Activated B cell treated with CpG ODN at 0.5 μM for 24 hours (primary cell): ENCODE data around the gene SLAMF1. TPM values are rescaled to one million over a fixed set of nuclear protein-coding genes. Genes with fewer than 3 reads are reported as not detected.

ENCODE experiments used
- ATAC-seq: fragments of 200-7000 bp; cut with Tn5 transposase; one replicate; pipeline ENCODE4 v1.10.0; 2021; ENCODE audit warnings: low read depth, mild to moderate bottlenecking, moderate library complexity
- CTCF ChIA-PET: fragments of 350-600 bp; sonication (Branson Sonifier 250); formaldehyde crosslinking; loops from one replicate; lab custom pipeline; 2021; ENCODE audit warnings: antibody characterized with exemption; lab: Charles Lee
- POLR2A ChIA-PET: fragments of 350-600 bp; sonication (Branson Sonifier 250); formaldehyde crosslinking; loops from one replicate; lab custom pipeline; 2021; ENCODE audit warnings: antibody characterized with exemption; lab: Charles Lee
- DNase-seq: peaks from one replicate; pipeline ENCODE4 v3.0.0; 2022
- H3K27ac Mint-ChIP-seq: one replicate; pipeline ENCODE4 v1.8.0; 2020; ENCODE audit warnings: mixed read lengths
- H3K27me3 Mint-ChIP-seq: one replicate; pipeline ENCODE4 v1.8.0; 2021; ENCODE audit warnings: mixed read lengths
- H3K36me3 Mint-ChIP-seq: one replicate; pipeline ENCODE4 v1.8.0; 2021; ENCODE audit warnings: low read depth, mixed read lengths
- H3K4me1 Mint-ChIP-seq: one replicate; pipeline ENCODE4 v1.8.0; 2021; ENCODE audit warnings: mixed read lengths
- H3K4me3 Mint-ChIP-seq: one replicate; pipeline ENCODE4 v1.8.0; 2020; ENCODE audit warnings: mild to moderate bottlenecking, mixed read lengths
- H3K9me3 Mint-ChIP-seq: one replicate; pipeline ENCODE4 v1.8.0; 2020; ENCODE audit warnings: mixed read lengths
- intact Hi-C: fragments of 100-400 bp; cut with micrococcal nuclease; formaldehyde crosslinking; loops from one replicate; pipeline ENCODE4 v1.15.1; 2024
- total RNA-seq: library from RNA; stranded (reverse); gene quantifications from 2 replicates; pipeline ENCODE4 v1.2.3, GENCODE V29; 2022
- TF ChIP-seq, protein P1 (sequence below): fragments of 200-600 bp; IDR thresholded peaks from one replicate; pipeline ENCODE4 v1.8.0; 2022; ENCODE audit warnings: antibody characterized with exemption, mild to moderate bottlenecking

SLAMF1 gene
- total RNA-seq, 1 donor from 2014 or later: 91.7 TPM

DNA sequence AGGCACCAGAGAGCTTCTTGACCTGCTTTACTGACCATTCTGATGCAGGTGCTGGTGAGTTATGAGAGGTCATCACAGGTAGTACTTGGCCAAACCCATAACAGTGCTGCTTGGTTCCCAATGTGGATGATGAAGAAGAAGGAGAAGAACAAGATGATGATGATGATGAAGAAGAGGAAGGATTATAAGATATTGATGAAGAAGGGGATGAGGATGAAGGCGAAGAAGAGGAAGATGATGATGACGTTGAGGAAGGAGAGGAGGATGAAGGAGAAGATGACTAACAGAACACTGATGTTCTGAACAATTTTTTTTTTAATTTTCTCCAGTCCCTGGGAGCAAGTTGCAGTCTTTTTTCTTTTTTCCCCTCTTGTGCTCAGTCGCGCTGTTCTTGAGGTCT is 23.9 kb upstream of the SLAMF1 start:
- Mint-ChIP-seq H3K9me3 (no peaks in the 10 kb centered on the region), H3K27me3 (no peaks in the 10 kb centered on the region), H3K36me3 (peaks cover 10% of the 10 kb centered on the region), H3K27ac (no peak overlapping the region), H3K4me3 (no peak overlapping the region), H3K4me1 (peaks cover 36% of the 10 kb centered on the region)
- ATAC-seq (no peak), DNase-seq (no peak)
- ChIA-PET CTCF (no interaction called here), POLR2A (no interaction called here)
- intact Hi-C loops: no loop called here
- TF ChIP-seq, protein P1, sequence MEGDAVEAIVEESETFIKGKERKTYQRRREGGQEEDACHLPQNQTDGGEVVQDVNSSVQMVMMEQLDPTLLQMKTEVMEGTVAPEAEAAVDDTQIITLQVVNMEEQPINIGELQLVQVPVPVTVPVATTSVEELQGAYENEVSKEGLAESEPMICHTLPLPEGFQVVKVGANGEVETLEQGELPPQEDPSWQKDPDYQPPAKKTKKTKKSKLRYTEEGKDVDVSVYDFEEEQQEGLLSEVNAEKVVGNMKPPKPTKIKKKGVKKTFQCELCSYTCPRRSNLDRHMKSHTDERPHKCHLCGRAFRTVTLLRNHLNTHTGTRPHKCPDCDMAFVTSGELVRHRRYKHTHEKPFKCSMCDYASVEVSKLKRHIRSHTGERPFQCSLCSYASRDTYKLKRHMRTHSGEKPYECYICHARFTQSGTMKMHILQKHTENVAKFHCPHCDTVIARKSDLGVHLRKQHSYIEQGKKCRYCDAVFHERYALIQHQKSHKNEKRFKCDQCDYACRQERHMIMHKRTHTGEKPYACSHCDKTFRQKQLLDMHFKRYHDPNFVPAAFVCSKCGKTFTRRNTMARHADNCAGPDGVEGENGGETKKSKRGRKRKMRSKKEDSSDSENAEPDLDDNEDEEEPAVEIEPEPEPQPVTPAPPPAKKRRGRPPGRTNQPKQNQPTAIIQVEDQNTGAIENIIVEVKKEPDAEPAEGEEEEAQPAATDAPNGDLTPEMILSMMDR: no peak

GRCh38 chr1:160669802-160670201 is 23.0 kb upstream of the SLAMF1 start:
- Mint-ChIP-seq H3K4me3 (no peak overlapping the region), H3K9me3 (no peaks in the 10 kb centered on the region), H3K27ac (no peak overlapping the region), H3K27me3 (no peaks in the 10 kb centered on the region), H3K4me1 (peaks cover 45% of the 10 kb centered on the region), H3K36me3 (peaks cover 10% of the 10 kb centered on the region)
- no peak for ATAC-seq
- intact Hi-C loops: no loop called here
- ChIA-PET POLR2A (interaction anchor here (0.6 kb wide), 1 partner anchor 29 kb away, joined by 9 read pairs; no protein-coding TSS in a partner anchor), CTCF (no interaction called here)
- DNase-seq: no peak
- TF ChIP-seq, protein P1: no peak

- ATAC-seq (no peak), DNase-seq (no peak)
- Mint-ChIP-seq H3K36me3 (peaks cover 10% of the 10 kb centered on the region), H3K9me3 (no peaks in the 10 kb centered on the region), H3K4me1 (peaks cover 50% of the 10 kb centered on the region), H3K4me3 (no peak overlapping the region), H3K27me3 (no peaks in the 10 kb centered on the region), H3K27ac (no peak overlapping the region)
- ChIA-PET POLR2A (interaction anchor here (1.3 kb wide), 1 partner anchor 22 kb away, joined by 4 read pairs; the partner anchor contains the start of gene SLAMF1), CTCF (no interaction called here)
- intact Hi-C loops: no loop called here
- TF ChIP-seq, protein P1: no peak
Observed at GRCh38 chr1:160669276-160669675, 22.4 kb upstream of the SLAMF1 start.

DNA sequence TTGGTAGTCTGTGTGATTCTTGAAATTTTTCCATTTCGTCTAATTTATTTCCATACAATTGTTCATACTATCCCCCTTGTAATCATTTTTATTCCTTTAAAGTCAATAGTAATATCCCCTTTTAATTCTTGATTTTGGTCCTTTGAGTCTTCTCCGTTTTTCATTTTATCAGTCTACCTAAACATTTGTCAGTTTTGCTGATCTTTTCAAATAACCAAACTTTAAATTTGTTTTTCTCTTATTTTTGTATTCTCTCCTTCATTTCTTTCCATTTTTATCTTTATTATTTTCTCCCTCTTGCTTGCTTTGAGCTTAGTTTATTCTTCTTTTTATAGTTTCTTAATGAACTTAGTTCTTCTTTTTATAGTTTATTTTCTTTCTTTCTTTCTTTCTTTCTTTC is 21.1 kb upstream of the SLAMF1 start:
- ChIA-PET POLR2A (interaction anchor here (1.3 kb wide), 1 partner anchor 21 kb away, joined by 4 read pairs; the partner anchor contains the start of gene SLAMF1), CTCF (interaction anchor here (0.8 kb wide), 1 partner anchor 16 kb away, joined by 3 read pairs; no protein-coding TSS in a partner anchor)
- Mint-ChIP-seq H3K27me3 (no peaks in the 10 kb centered on the region), H3K4me1 (peaks cover 63% of the 10 kb centered on the region), H3K4me3 (no peak overlapping the region), H3K27ac (no peak overlapping the region), H3K9me3 (no peaks in the 10 kb centered on the region), H3K36me3 (peaks cover 10% of the 10 kb centered on the region)
- TF ChIP-seq, protein P1: no peak
- ATAC-seq: no peak
- no peak for DNase-seq
- intact Hi-C loops: no loop called here

DNA sequence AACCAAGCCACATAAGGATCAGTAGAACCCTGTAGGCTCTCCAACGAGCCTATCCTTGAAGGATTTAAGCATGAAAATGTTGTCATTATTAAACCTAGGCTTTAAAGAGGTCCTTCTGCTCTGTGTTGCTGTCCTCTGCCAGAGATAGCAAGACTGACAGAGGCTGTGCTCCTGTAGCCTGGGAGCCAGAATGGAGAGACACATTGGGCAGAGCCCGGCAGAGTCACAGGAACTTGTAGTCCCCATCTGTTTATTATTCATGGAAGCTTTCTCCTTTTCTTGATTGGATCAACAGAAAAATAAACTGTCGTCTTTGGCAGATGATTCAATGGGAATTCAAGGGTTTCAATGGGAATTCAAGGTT is 19.2 kb upstream of the SLAMF1 start:
- ChIA-PET POLR2A (interaction anchor here (1.0 to 3.3 kb wide), 4 partner anchors 8 to 30 kb away, joined by 3 to 14 read pairs (median 9); partner anchors contain the start of gene SLAMF1), CTCF (interaction anchor here (1.5 kb wide), 1 partner anchor 10 kb away, joined by 3 read pairs; no protein-coding TSS in a partner anchor)
- Mint-ChIP-seq H3K4me3 (peak overlapping the region; percentile 33), H3K9me3 (no peaks in the 10 kb centered on the region), H3K36me3 (peaks cover 8% of the 10 kb centered on the region), H3K27ac (peak overlapping the region; percentile 86), H3K4me1 (peaks cover 68% of the 10 kb centered on the region), H3K27me3 (no peaks in the 10 kb centered on the region)
- DNase-seq (no peak), ATAC-seq (no peak)
- TF ChIP-seq, protein P1: no peak
- intact Hi-C loops: no loop called here
